ENCODE results near the gene INCA1. TPM values are rescaled to one million over a fixed set of nuclear protein-coding genes. Genes with fewer than 3 reads are reported as not detected.

INCA1 gene
- total and polyA plus RNA-seq, 3 experiments from 2014 or later: 0.18 to 0.58 (median 0.37) TPM

- ChIA-PET POLR2A (no interaction called here), CTCF (interaction anchor here (1.4 kb wide), 2 partner anchors 14 to 58 kb away, joined by 3 read pairs; no protein-coding TSS in a partner anchor)
- peaks cover 13 to 21% (median 19%) of the 10 kb centered on the region in 3 donors for H3K4me1 Mint-ChIP-seq
- peaks cover 14 to 69% (median 26%) of the 10 kb centered on the region in 3 donors for H3K36me3 Mint-ChIP-seq
- H3K27me3 ChIP-seq (ENCODE audit: insufficient read depth, low read length, poor library complexity, severe bottlenecking): no peaks in the 10 kb centered on the region
- H3K27ac Mint-ChIP-seq: peak overlapping the region in 1 of 8 donors; percentile 9
- peak in 1 of 5 donors; percentile 36 for DNase-seq
- no peaks in the 10 kb centered on the region for H3K9me3 ChIP-seq (ENCODE audit: low read length)
- peaks cover 11% of the 10 kb centered on the region for H3K4me1 ChIP-seq (ENCODE audit: insufficient read depth, low read length)
- no peak overlapping the region for H3K4me3 ChIP-seq (ENCODE audit: low read length)
- H3K36me3 ChIP-seq (ENCODE audit: insufficient read depth, low read length): peaks cover 23% of the 10 kb centered on the region
- H3K27me3 Mint-ChIP-seq: no peaks in the 10 kb centered on the region
- no peak overlapping the region for H3K27ac ChIP-seq (ENCODE audit: low read depth, low read length)
- peak overlapping the region in 1 of 7 donors; percentile 13 for H3K4me3 Mint-ChIP-seq
- H3K9me3 Mint-ChIP-seq: no peaks in the 10 kb centered on the region
Measured at GRCh38 chr17:5003214-5003867, 6.0 kb upstream of the INCA1 start.

GRCh38 chr17:5002121-5002788 is 4.9 kb upstream of the INCA1 start:
- Histone ChIP-seq H3K27me3 (ENCODE audit: insufficient read depth, low read length, poor library complexity, severe bottlenecking) (no peaks in the 10 kb centered on the region), H3K27ac (ENCODE audit: low read depth, low read length) (no peak overlapping the region), H3K36me3 (ENCODE audit: insufficient read depth, low read length) (peaks cover 23% of the 10 kb centered on the region), H3K9me3 (ENCODE audit: low read length) (no peaks in the 10 kb centered on the region), H3K4me1 (ENCODE audit: insufficient read depth, low read length) (peaks cover 14% of the 10 kb centered on the region), H3K4me3 (ENCODE audit: low read length) (no peak overlapping the region)
- H3K27me3 Mint-ChIP-seq: no peaks in the 10 kb centered on the region
- H3K4me1 Mint-ChIP-seq: peaks cover 13 to 21% (median 21%) of the 10 kb centered on the region in 3 donors
- no peaks in the 10 kb centered on the region for H3K9me3 Mint-ChIP-seq
- POLR2A ChIA-PET: no interaction called here
- CTCF ChIA-PET: interaction anchor here (0.6 to 1.4 kb wide), 3 partner anchors 13 to 59 kb away, joined by 3 read pairs; no protein-coding TSS in a partner anchor
- H3K36me3 Mint-ChIP-seq: peaks cover 14 to 58% (median 20%) of the 10 kb centered on the region in 3 donors
- DNase-seq: no peak
- H3K4me3 Mint-ChIP-seq: peak overlapping the region in 1 of 7 donors; percentile 59
- no peak overlapping the region for H3K27ac Mint-ChIP-seq

GRCh38 chr17:5000237-5000639 is 2.9 kb upstream of the INCA1 start:
- ChIA-PET CTCF (interaction anchor here (0.9 kb wide), 1 partner anchor 14 kb away, joined by 3 read pairs; no protein-coding TSS in a partner anchor), POLR2A (interaction anchor here (0.7 kb wide), 1 partner anchor 32 kb away, joined by 3 read pairs; no protein-coding TSS in a partner anchor)
- H3K27ac ChIP-seq (ENCODE audit: low read depth, low read length): no peak overlapping the region
- H3K9me3 ChIP-seq (ENCODE audit: low read length): no peaks in the 10 kb centered on the region
- Mint-ChIP-seq H3K4me3 (peak overlapping the region in 4 of 7 donors; percentile 5 to 84 (median 78)), H3K27ac (peak overlapping the region in 1 of 8 donors; percentile 30), H3K27me3 (no peaks in the 10 kb centered on the region), H3K36me3 (peaks cover 12 to 46% (median 14%) of the 10 kb centered on the region in 3 donors), H3K9me3 (no peaks in the 10 kb centered on the region), H3K4me1 (peaks cover 18 to 31% (median 24%) of the 10 kb centered on the region in 3 donors)
- no peaks in the 10 kb centered on the region for H3K27me3 ChIP-seq (ENCODE audit: insufficient read depth, low read length, poor library complexity, severe bottlenecking)
- peaks cover 21% of the 10 kb centered on the region for H3K4me1 ChIP-seq (ENCODE audit: insufficient read depth, low read length)
- DNase-seq: peak in 1 of 5 donors; percentile 36
- no peak overlapping the region for H3K4me3 ChIP-seq (ENCODE audit: low read length)
- peaks cover 21% of the 10 kb centered on the region for H3K36me3 ChIP-seq (ENCODE audit: insufficient read depth, low read length)

GRCh38 chr17:4999430-5000093 is 2.2 kb upstream of the INCA1 start:
- ChIA-PET CTCF (interaction anchor here (0.9 kb wide), 1 partner anchor 13 kb away, joined by 3 read pairs; no protein-coding TSS in a partner anchor), POLR2A (interaction anchor here (0.7 kb wide), 1 partner anchor 31 kb away, joined by 3 read pairs; no protein-coding TSS in a partner anchor)
- H3K4me3 Mint-ChIP-seq: peak overlapping the region; percentile 73 to 86 (median 83)
- Histone ChIP-seq H3K9me3 (ENCODE audit: low read length) (no peaks in the 10 kb centered on the region), H3K27me3 (ENCODE audit: insufficient read depth, low read length, poor library complexity, severe bottlenecking) (no peaks in the 10 kb centered on the region), H3K27ac (ENCODE audit: low read depth, low read length) (no peak overlapping the region), H3K4me1 (ENCODE audit: insufficient read depth, low read length) (peaks cover 21% of the 10 kb centered on the region), H3K36me3 (ENCODE audit: insufficient read depth, low read length) (peaks cover 15% of the 10 kb centered on the region), H3K4me3 (ENCODE audit: low read length) (no peak overlapping the region)
- H3K9me3 Mint-ChIP-seq: no peaks in the 10 kb centered on the region
- H3K27me3 Mint-ChIP-seq: no peaks in the 10 kb centered on the region
- peak in 1 of 5 donors; percentile 10 for DNase-seq
- H3K4me1 Mint-ChIP-seq: peaks cover 18 to 33% (median 26%) of the 10 kb centered on the region in 3 donors
- peaks cover 8 to 39% (median 9%) of the 10 kb centered on the region in 3 donors for H3K36me3 Mint-ChIP-seq
- peak overlapping the region; percentile 2 to 81 (median 62) for H3K27ac Mint-ChIP-seq

- H3K9me3 ChIP-seq (ENCODE audit: low read length): no peaks in the 10 kb centered on the region
- Mint-ChIP-seq H3K4me1 (peaks cover 18 to 33% (median 26%) of the 10 kb centered on the region in 3 donors), H3K27ac (peak overlapping the region; percentile 2 to 92 (median 62)), H3K4me3 (peak overlapping the region; percentile 73 to 86 (median 83)), H3K27me3 (no peaks in the 10 kb centered on the region), H3K36me3 (peaks cover 2 to 32% (median 2%) of the 10 kb centered on the region in 3 donors), H3K9me3 (no peaks in the 10 kb centered on the region)
- peak overlapping the region; percentile 60 for H3K4me3 ChIP-seq (ENCODE audit: low read length)
- DNase-seq: peak in 2 of 5 donors; percentile 11 to 45
- ChIA-PET CTCF (interaction anchor here (1.1 to 1.4 kb wide), 4 partner anchors 12 to 59 kb away, joined by 3 to 5 read pairs (median 4); partner anchors contain the start of genes RNF167, SLC25A11 and SLC52A1), POLR2A (interaction anchor here (2.2 to 2.6 kb wide), 2 partner anchors 12 to 31 kb away, joined by 18 to 20 read pairs; partner anchors contain the start of genes CAMTA2 and SPAG7)
- H3K4me1 ChIP-seq (ENCODE audit: insufficient read depth, low read length): peaks cover 21% of the 10 kb centered on the region
- H3K36me3 ChIP-seq (ENCODE audit: insufficient read depth, low read length): peaks cover 9% of the 10 kb centered on the region
- H3K27me3 ChIP-seq (ENCODE audit: insufficient read depth, low read length, poor library complexity, severe bottlenecking): no peaks in the 10 kb centered on the region
- peak overlapping the region; percentile 51 for H3K27ac ChIP-seq (ENCODE audit: low read depth, low read length)
Measured at GRCh38 chr17:4998732-4999429, 1.6 kb upstream of the INCA1 start.

- Mint-ChIP-seq H3K4me3 (peak overlapping the region; percentile 73 to 86 (median 83)), H3K4me1 (peaks cover 18 to 33% (median 26%) of the 10 kb centered on the region in 3 donors), H3K27me3 (no peaks in the 10 kb centered on the region), H3K9me3 (no peaks in the 10 kb centered on the region), H3K27ac (peak overlapping the region in 2 of 8 donors; percentile 74 to 92), H3K36me3 (peaks cover 0 to 25% (median 0%) of the 10 kb centered on the region in 3 donors)
- H3K27ac ChIP-seq (ENCODE audit: low read depth, low read length): peak overlapping the region; percentile 51
- peaks cover 21% of the 10 kb centered on the region for H3K4me1 ChIP-seq (ENCODE audit: insufficient read depth, low read length)
- DNase-seq: no peak
- ChIA-PET CTCF (interaction anchor here (1.1 to 1.9 kb wide), 8 partner anchors 9 to 89 kb away, joined by 3 to 7 read pairs (median 4); partner anchors contain the start of genes RNF167, SLC25A11, SLC52A1 and SPAG7), POLR2A (interaction anchor here (0.6 to 2.6 kb wide), 6 partner anchors 11 to 81 kb away, joined by 3 to 20 read pairs (median 6); partner anchors contain the start of genes CAMTA2, PFN1 and SPAG7)
- no peaks in the 10 kb centered on the region for H3K9me3 ChIP-seq (ENCODE audit: low read length)
- no peaks in the 10 kb centered on the region for H3K27me3 ChIP-seq (ENCODE audit: insufficient read depth, low read length, poor library complexity, severe bottlenecking)
- H3K36me3 ChIP-seq (ENCODE audit: insufficient read depth, low read length): peaks cover 4% of the 10 kb centered on the region
- H3K4me3 ChIP-seq (ENCODE audit: low read length): peak overlapping the region; percentile 60
Measured at GRCh38 chr17:4998027-4998731, 857 bp upstream of the INCA1 start.
